Ovary (tissue), 3 donors: ENCODE data around the gene UPK3BL1.
"Not testable (repeated sequence)": the region's sequence is repeated elsewhere in the genome, so short reads cannot be mapped to it uniquely, and the experiment has no call there.

ENCODE experiments used
- CTCF ChIP-seq, 3 donors: fragments of 450-650 bp in 2 of 3; fragments of 200-600 bp in 1 of 3; IDR thresholded peaks; one replicate each; pipeline versions ENCODE4 v1.5.1 to v1.8.0; 2016 to 2022; ENCODE audit warnings: antibody characterized with exemption in 3 of 3, mild to moderate bottlenecking in 1 of 3
- POLR2A ChIP-seq: fragments of 450-650 bp; IDR thresholded peaks from one replicate; pipeline ENCODE4 v1.6.1; 2017; ENCODE audit warnings: antibody characterized with exemption, mild to moderate bottlenecking, moderate library complexity
- donor health status: DM: no; HTN: no; CAD: no.

- not testable (repeated sequence) for TF ChIP-seq CTCF (IDR thresholded peaks at IDR 0.05); POLR2A
Observed at GRCh38 chr7:102596036-102596435, 46.6 kb downstream of the UPK3BL1 start.
